GDM1 (cell line): ENCODE measurements around the gene MBNL1.
"Not testable (repeated sequence)": the region's sequence is repeated elsewhere in the genome, so short reads cannot be mapped to it uniquely, and the experiment has no call there.

ENCODE experiments used
- DNase-seq: peaks from one replicate; lab custom pipeline; 2025; lab: John Stamatoyannopoulos, UW

MBNL1 gene

DNA sequence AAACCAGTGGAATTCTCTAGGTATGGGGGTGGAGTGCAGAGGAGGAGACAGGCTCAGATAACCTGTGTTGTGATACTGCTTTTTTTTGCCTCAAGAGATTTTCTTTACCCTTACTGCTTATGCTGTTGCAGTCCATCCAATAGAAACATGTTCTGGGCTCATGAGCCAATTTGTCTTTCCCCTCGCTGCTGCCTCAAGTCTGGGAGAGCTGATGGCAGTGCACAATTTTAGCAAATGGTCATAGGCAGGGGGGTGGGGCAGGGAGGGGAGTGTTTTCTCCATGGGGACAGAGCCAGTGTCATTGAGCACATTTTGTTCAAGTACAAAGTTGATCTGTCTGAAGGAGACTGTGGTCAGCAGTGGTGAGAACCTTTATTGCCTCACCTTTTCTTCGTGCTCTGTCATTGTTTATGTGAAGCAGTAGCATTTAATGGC, 134.9 kb downstream of the MBNL1 start:
- no peak for DNase-seq

DNA sequence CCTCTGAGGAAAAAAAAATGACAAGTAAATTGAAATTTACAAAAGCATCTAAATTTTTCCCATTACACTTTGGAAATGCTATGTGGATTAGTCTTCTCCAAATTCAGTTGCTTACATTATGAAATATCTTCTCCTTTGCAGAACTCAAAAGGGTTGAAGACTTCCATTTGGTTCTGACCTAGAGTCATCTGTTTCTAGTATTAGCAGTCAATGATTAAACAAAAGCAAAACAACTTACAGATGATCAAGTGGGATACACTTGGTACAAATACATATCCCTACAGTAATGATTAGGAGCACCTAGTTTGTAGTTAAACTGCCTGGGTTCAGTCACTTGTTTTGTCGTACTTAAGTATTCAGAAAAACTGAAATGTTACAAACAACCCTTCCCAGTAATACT, 136.2 kb downstream of the MBNL1 start:
- DNase-seq: no peak

DNA sequence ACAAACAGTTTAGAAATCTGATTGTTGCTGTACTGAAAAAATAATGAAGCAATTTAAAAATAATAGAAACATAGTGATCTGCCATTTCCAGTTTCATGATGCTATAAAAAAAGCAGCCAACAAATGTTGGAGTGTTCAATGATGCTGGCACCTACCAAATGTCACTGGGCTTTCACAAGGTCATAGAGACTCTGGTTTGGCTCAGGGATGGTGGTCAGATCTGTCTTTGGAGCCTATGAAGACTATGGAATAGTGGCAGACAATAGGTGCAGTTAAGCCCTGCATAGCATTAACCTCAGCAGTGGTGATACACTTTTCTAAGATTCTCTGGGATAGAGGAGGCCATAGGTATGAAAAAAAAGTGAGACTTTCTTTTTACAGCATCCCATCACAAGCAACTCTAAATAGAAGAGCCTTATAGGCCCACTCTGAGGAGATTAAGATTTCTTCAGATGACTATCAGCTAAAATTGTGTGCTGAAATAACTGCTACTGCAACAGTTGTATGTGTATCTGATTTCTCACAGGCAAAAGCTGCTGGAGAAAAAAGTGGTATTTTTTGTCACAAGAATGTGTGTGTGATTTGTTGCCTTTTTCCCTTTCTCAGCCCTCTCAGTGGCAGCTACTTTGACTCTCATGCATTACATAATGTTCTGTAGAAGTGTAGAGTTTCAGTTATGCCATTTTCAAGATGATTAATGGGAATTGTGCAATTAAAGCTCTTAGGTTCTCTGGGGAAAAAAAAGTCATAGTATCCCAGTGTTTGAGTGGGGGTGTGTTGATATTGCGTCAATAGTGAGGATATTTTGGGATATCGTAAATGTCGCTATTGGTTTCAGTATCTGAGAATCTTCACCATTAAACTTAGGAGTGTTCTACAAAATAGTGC, 137.4 kb downstream of the MBNL1 start:
- DNase-seq: no peak

DNA sequence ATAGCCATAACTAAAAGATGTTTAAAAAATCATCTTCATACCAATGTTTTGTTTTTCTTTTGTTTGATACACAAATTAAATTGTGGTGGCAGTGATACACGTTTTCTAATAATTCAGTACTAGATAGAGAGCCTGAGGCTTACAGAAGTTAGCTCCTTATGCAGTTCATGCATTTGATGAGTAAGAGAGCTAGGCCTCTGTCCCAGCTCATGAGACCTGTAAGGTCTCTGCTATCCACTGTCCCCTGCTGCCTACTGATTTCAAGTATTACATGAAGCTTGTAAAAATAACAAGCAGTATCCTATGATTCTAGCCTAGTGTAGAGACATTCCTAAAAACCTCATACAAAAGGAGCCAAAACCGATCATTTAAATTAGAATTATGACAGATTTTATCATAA, 144.5 kb downstream of the MBNL1 start:
- no peak for DNase-seq

DNA sequence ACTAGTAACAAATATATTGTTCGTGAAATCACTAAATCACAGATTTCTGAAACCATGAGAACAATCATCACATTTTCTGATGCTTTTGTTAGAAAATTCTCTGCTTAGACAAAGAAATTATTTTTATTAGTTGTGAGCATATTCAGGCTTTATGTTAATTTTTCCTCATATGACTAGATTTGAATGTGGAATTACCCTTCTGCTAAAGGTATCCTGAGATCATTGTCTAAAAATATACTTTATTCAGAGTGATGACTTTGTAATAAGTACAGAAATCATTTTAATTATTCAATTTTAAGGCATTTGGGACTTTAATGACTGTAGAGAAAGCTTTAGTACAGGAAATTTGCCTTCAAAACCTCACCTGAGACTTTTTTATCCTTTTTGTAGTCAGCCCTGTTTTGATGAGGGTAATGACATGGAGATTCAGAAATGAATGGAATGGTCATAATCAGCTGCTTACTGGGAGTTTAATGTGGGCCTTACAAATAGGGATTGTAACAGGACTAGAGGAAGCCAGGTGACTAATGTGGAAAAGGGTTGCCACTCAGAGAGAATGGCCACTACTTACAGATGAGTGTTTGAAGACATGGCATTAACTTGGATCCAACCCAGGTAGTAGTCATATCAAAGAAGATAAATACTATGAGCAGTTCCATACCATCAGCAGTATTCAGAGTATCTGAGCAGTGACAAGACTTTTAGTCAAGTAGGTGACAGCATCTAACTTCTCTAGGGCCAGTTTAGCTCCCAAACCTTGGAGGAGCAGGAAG, 148.3 kb downstream of the MBNL1 start:
- DNase-seq: no peak

DNA sequence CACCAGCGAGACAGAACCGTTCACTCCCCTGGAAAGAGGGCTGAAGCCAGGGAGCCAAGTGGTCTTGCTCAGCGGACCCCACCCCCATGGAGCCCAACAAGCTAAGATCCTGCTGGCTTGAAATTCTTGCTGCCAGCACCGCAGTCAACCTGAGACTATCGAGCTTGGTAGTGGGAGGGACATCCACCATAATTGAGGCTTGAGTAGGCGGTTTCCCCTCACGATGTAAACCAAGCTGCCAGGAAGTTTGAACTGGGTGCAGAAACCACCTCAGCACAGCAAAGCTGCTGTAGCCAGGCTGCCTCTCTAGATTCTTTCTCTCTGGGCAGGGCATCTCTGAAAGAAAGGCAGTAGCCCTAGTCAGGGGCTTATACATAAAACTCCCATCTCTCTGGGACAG, 151.0 kb downstream of the MBNL1 start:
- no peak for DNase-seq

DNA sequence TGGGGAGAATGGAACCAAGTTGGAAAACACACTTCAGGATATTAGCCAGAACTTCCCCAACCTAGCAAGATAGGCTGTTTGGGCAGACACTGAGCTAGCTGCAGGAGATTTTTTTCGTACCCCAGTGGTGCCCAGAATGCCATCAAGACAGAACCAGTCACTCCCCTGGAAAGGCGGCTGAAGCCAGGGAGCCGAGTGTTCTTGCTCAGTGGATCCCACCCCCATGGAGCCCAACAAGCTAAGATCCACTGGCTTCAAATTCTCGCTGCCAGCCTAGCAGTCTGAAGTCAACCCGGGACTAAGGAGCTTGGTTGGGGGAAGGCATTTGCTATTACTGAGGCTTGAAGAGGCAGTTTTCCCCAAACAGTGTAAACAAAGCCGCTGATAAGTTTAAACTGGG, 152.4 kb downstream of the MBNL1 start:
- no peak for DNase-seq

DNA sequence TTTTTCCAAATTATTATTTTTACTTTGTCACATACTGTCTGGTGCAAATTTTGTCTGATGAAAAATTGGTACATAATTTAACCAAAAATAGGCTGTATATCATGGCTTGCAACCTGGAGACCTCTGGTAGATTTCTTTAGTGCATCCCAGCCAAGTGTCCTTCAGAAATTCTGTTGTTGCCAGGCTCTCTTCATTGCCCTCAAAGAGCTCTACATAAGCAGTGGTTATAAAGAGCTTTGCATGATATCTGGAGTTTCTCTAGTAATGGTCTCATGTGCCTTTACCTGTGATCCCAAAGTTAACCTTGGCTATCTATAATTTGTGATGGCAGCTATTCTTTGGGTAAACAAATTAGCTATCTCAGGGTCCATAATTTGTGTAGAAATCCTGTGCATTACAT, 157.7 kb downstream of the MBNL1 start:
- DNase-seq: no peak

DNA sequence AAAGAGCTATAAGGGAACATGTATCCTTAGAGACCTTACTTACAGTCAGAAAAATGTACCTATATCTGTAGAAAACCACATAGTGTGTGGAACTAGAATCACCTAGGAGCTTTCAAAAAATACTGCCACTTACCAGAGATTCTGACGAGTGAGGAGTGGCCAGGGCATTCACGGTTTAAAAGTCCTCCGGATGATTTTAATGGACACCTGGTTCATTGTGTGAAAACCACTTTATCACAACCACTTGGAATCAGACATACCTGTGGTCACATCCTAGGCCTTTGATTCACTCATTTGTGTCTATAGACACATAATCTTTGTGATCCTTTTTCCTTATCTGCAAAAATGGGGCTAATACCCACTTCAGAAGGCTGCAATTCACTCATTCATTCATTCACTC, 159.8 kb downstream of the MBNL1 start:
- DNase-seq: no peak

DNA sequence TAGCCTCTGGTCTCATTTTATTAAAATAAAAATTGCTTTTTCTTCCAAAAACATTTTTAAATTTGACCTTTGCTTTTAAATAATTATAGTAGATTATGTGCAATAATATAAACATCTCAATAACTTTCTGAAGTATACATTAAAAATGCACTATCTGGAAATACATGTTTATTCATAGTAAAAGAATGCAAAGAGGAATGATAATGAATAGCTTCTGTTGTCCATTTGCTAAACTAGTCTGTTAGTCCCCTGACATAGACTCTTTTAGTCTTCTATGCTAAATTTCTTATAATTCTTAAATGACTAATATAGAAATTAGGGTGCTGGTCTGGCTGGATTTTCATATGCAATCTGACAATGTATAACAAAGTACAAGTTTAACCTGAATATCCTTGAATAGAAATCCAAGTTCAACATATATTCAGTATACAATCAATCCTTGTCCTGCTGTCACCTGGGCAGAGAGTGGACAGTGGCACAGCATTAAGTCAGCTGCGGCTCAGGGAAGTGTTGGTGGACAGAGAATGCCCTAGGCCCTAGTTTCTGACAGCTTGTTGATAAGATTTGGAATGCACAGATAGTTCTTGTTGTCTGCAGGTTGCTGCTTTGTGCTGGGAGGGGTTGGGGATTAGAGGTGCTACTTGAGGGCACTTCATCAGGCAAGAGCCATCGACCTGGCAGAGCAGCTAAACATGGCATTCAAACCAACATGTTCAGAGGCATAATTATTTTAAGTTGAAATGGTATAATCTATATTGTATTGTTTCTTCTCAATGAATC, 161.7 kb downstream of the MBNL1 start:
- no peak for DNase-seq

DNA sequence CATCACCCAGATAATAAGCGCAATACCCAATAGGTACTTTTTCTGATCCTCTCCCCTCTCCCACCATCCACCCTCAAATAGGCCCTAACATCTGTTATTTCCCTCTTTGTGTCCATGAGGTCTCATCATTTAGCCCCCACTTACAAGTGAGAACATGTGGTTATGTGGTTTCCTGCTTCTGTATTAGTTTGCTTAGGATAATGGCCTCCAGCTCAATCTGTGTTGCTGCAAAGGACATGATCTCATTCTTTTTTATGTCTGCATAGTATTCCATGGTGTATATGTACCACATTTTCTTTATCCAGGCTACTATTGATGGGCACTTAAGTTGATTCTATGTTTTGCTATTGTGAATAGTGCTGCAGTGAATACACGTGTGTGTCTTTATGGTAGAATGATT, 165.4 kb downstream of the MBNL1 start:
- DNase-seq: no peak

DNA sequence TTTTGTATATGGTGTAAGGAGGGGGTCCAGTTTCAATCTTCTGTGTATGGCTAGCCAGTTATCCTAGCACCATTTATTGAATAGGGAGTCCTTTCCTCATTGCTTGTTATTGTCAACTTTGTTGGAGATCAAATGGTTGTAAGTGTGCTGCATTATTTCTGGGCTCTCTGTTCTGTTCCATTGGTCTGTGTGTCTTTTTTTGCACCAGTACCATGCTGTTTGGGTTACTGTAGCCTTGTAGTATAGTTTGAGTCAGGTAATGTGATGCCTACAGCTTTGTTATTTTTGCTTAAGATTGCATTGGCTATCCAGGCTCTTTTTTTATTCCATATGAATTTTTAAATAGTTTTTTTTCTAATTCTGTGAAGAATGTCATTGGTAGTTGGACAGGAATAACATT, 166.5 kb downstream of the MBNL1 start:
- DNase-seq: not testable (repeated sequence)

DNA sequence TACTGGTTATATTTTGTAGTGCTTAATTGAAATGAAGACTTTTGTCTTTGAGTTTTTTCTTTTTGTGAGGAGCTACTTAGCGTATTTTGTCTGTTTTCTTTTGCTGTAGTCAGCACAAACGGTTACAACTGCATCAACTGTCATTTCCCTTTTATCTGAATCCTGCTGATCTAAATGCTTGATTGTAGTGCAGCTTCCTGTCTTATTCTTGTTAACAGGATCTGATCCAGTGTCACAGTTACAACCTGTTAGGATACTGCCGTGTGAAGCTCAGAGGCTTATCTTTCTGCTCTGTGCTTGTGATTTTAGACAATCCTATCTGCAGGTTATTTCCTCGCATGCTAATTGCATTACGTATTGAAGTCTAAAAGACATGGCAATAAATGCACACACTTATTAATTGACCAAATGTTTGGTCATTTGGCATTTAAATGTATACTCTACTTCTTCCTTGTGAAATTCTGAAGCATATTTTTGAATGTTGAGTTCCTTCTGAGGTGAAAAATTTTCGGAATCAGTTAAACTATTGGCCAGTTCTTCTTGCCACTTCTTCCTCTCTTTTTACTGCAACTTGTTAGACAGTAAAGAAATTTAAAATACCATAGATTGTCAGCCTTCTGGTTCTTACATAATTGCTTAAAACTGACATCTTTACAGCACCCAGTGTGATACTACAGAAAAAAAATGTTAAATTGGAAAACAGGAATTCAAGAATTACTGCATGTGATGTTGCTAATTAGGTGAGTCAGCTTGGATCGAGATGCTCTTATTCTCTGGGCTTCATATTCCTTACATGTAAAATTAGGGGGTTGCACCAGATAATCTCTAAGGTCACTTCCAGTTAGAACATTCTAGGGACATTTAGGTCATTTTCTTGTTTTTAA, 168.2 kb downstream of the MBNL1 start:
- DNase-seq: no peak

DNA sequence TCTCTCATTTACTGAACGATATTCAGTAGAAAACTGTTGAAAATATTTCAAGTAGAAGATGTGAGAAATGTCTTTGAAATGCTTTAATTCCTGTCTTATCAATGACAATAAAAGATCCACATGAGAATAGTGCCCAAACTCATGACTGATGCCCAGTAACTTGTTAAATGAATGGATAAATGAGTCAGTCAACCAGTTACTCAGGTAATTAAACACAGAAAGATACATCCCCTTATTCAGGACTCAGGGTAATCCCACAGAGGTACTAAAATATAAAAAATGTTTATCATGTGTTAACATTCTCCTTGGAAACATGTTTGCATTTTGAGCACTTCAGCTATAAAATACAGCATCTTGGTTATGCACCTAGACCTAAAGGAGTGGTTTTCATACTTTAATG, 169.5 kb downstream of the MBNL1 start:
- no peak for DNase-seq

DNA sequence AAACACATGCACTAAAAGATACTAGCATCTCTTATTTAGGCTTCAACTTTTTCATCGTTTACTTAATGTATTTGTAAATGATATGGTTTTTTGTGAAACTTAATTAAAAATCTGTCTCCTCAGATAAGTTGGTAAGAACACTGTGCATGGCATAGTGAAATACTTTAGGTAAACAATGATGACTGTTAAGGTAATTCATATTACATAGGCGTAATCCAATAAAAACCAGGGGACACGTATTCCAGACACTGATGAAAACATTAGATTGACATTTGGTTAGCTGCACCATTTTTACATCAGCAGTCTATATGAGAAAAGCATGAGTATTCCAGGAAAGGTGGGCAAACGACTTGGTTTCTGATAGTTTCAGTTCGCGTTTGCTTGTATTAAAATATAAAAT, 170.0 kb downstream of the MBNL1 start:
- DNase-seq: no peak

DNA sequence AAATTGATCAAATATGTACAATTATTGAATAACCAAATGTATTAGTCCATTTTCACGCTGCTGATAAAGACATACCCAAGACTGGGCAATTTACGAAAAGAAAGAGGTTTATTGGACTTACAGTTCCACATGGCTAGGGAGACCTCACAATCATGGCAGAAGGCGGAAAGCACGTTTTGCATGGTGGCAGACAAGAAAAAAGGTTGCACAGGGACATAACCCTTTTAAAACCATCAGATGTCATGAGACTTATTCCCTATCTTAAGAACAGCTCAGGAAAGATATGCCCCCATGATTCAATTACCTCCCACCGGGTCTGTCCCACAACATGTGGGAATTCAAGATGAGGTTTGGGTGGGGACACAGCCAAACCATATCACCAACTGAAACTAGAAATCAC, 171.5 kb downstream of the MBNL1 start:
- DNase-seq: not testable (repeated sequence)

DNA sequence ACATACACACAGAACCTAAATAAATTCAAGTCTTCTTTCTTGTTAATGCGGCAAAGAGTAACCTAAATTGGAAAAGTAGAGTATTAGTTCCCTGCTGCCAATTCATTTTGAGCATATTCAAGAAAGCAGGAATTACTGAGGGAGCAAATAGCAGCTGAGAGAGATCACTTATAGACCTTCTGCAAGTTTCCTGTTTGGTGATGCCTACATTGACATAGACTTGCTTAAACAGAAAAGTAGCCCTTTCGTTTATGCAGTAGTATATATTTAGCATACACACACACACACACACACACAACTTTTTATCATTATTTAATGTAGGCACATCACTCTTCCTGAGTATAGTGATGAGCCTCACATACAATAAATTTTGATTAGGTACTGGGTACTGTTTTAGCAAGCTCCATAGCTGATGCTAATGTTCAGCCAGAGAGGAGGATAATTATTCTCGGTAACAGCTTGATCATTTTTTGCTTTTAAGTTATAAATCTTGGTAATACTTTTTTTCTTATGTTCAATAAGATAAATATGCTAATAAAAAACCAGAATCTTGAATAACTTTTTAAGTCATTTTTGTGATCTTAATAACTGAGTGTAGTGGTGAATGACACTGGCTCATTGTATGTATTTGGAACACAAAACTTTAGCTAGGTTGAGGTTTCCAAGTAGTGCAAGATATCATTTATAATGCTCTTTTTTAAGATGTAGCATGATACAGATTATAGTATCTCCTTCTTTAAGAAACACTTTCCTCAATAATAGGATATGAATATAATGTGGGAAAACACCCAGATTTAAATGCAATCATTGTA, 174.7 kb downstream of the MBNL1 start:
- no peak for DNase-seq

DNA sequence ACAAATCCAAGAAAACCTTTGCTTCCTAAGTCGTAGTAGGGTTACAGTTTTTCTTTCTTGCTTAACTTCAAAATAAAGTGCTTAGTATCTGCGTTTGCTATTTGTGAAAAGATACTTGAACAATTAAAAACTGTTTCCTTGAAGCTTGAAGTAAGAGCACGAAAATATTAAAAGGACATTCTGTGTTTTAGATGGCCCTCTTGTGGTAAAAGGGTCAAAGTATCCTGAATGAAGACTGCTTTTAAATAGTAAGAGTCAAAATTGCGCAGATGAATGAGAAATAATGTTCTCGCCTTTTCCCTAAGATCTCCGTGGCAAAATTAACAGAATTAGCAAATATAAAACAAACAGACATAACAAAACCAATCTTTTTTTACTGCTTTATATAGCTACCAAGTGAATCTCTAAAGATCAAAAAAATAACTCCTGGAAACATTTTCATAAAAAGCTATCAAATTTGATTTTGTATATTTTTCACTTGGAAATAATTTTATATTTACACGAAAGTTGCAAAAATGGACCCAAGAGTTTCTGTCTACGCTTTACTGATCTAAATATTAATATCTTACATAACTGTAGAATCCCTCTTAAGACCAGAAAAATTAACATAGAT, 175.4 kb downstream of the MBNL1 start:
- no peak for DNase-seq

DNA sequence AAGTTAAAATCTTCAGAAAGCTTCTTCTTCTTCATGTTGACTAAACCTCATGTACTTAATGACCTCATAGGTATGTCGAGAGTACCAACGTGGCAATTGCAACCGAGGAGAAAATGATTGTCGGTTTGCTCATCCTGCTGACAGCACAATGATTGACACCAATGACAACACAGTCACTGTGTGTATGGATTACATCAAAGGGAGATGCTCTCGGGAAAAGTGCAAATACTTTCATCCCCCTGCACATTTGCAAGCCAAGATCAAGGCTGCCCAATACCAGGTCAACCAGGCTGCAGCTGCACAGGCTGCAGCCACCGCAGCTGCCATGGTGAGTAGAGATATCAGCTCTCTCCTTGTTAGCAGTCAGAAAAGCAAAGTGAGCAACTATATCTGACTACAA, 176.5 kb downstream of the MBNL1 start:
- no peak for DNase-seq

DNA sequence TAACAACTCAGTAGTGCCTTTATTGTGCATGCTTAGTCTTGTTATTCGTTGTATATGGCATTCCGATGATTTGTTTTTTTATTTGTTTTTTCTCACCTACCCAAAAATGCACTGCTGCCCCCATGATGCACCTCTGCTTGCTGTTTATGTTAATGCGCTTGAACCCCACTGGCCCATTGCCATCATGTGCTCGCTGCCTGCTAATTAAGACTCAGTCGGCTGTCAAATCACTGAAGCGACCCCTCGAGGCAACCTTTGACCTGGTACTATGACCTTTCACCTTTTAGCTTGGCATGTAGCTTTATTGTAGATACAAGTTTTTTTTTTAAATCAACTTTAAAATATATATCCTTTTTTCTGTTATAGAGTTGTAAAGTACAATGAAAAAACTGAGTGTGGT, 177.8 kb downstream of the MBNL1 start:
- no peak for DNase-seq
